HG03378 (cell line): ENCODE results near the gene USP35.
A peak's percentile ranks its signal among the peaks of the same experiment; 100 is the strongest.
"Not testable (repeated sequence)": the region's sequence is repeated elsewhere in the genome, so short reads cannot be mapped to it uniquely, and the experiment has no call there.

Experiments
- ATAC-seq: cut with Tn5 transposase; IDR thresholded peaks from one replicate; pipeline ENCODE4 v1.9.1; 2021; ENCODE audit warnings: mild to moderate bottlenecking, moderate library complexity; ENCODE audit not compliant: unreplicated experiment

USP35 gene

GRCh38 chr11:78170413-78170812 is 18.3 kb upstream of the USP35 start:
- ATAC-seq: no peak

- no peak for ATAC-seq
Observed at GRCh38 chr11:78170874-78171549, 17.7 kb upstream of the USP35 start.

GRCh38 chr11:78171951-78172350 is 16.8 kb upstream of the USP35 start:
- no peak for ATAC-seq

GRCh38 chr11:78175862-78176261 is 12.9 kb upstream of the USP35 start:
- not testable (repeated sequence) for ATAC-seq

GRCh38 chr11:78176605-78177141 is 12.0 kb upstream of the USP35 start:
- ATAC-seq: no peak

GRCh38 chr11:78177216-78177615 is 11.5 kb upstream of the USP35 start:
- ATAC-seq: no peak

- ATAC-seq: no peak
Observed at GRCh38 chr11:78179459-78180071, 9.2 kb upstream of the USP35 start.

GRCh38 chr11:78180751-78181150 is 8.0 kb upstream of the USP35 start:
- ATAC-seq: no peak

- ATAC-seq: no peak
Observed at GRCh38 chr11:78181185-78181584, 7.5 kb upstream of the USP35 start.

- peak; percentile 32 for ATAC-seq
Observed at GRCh38 chr11:78187366-78188285, 1.1 kb upstream of the USP35 start.

GRCh38 chr11:78189174-78189724 is 530 bp downstream of the USP35 start:
- no peak for ATAC-seq

GRCh38 chr11:78189851-78190250 is 1.1 kb downstream of the USP35 start:
- no peak for ATAC-seq

GRCh38 chr11:78190374-78190773 is 1.7 kb downstream of the USP35 start:
- no peak for ATAC-seq

- ATAC-seq: no peak
Observed at GRCh38 chr11:78190871-78191538, 2.3 kb downstream of the USP35 start.

GRCh38 chr11:78192223-78192719 is 3.6 kb downstream of the USP35 start:
- no peak for ATAC-seq

- no peak for ATAC-seq
Observed at GRCh38 chr11:78192911-78193351, 4.2 kb downstream of the USP35 start.

- no peak for ATAC-seq
Observed at GRCh38 chr11:78193806-78194205, 5.1 kb downstream of the USP35 start.

- no peak for ATAC-seq
Observed at GRCh38 chr11:78194490-78194889, 5.8 kb downstream of the USP35 start.

GRCh38 chr11:78195917-78196560 is 7.3 kb downstream of the USP35 start:
- ATAC-seq: no peak

- no peak for ATAC-seq
Observed at GRCh38 chr11:78196661-78197091, 8.0 kb downstream of the USP35 start.
